ENCODE results near the gene TBCD.

Gene TBCD

GRCh38 chr17:82947051-82947991 is 195.5 kb downstream of the TBCD start:
- no peak overlapping the region for H3K4me3 ChIP-seq (ENCODE audit: low read depth, low read length)
- DNase-seq (ENCODE audit: low read depth), result no peak
- TF ChIP-seq CTCF (IDR thresholded peaks at IDR 0.05; ENCODE audit: low read depth, low read length) (no peak), MAX (IDR thresholded peaks at IDR 0.05; ENCODE audit: low read depth, low read length) (no peak), MYC (IDR thresholded peaks at IDR 0.05; ENCODE audit: low read depth, low read length) (no peak), POLR2A (IDR thresholded peaks at IDR 0.05; ENCODE audit: extremely low read depth, insufficient read length) (no peak)

- no peak for DNase-seq (ENCODE audit: low read depth)
- no peak overlapping the region for H3K4me3 ChIP-seq (ENCODE audit: low read depth, low read length)
- TF ChIP-seq CTCF (IDR thresholded peaks at IDR 0.05; ENCODE audit: low read depth, low read length) (no peak), MYC (IDR thresholded peaks at IDR 0.05; ENCODE audit: low read depth, low read length) (no peak), MAX (IDR thresholded peaks at IDR 0.05; ENCODE audit: low read depth, low read length) (no peak), POLR2A (IDR thresholded peaks at IDR 0.05; ENCODE audit: extremely low read depth, insufficient read length) (no peak)
Observed at GRCh38 chr17:82948081-82948511, 196.2 kb downstream of the TBCD start.

- TF ChIP-seq POLR2A (IDR thresholded peaks at IDR 0.05; ENCODE audit: extremely low read depth, insufficient read length) (no peak), CTCF (IDR thresholded peaks at IDR 0.05; ENCODE audit: low read depth, low read length) (no peak), MYC (IDR thresholded peaks at IDR 0.05; ENCODE audit: low read depth, low read length) (no peak), MAX (IDR thresholded peaks at IDR 0.05; ENCODE audit: low read depth, low read length) (no peak)
- no peak for DNase-seq (ENCODE audit: low read depth)
Observed at GRCh38 chr17:82948957-82949356, 197.1 kb downstream of the TBCD start.

GRCh38 chr17:82949361-82949760 is 197.5 kb downstream of the TBCD start:
- H3K4me3 ChIP-seq (ENCODE audit: low read depth, low read length), result no peak overlapping the region
- TF ChIP-seq MAX (IDR thresholded peaks at IDR 0.05; ENCODE audit: low read depth, low read length) (no peak), MYC (IDR thresholded peaks at IDR 0.05; ENCODE audit: low read depth, low read length) (no peak), POLR2A (IDR thresholded peaks at IDR 0.05; ENCODE audit: extremely low read depth, insufficient read length) (no peak), CTCF (IDR thresholded peaks at IDR 0.05; ENCODE audit: low read depth, low read length) (no peak)
- no peak for DNase-seq (ENCODE audit: low read depth)

More at GRCh38 chr17:82948957-82949356, 197.1 kb downstream of the TBCD start:
- H3K4me3 ChIP-seq (ENCODE audit: low read depth, low read length), result no peak overlapping the region

GRCh38 chr17:82949984-82950383 is 198.1 kb downstream of the TBCD start:
- TF ChIP-seq POLR2A (IDR thresholded peaks at IDR 0.05; ENCODE audit: extremely low read depth, insufficient read length) (no peak), CTCF (IDR thresholded peaks at IDR 0.05; ENCODE audit: low read depth, low read length) (no peak), MAX (IDR thresholded peaks at IDR 0.05; ENCODE audit: low read depth, low read length) (no peak), MYC (IDR thresholded peaks at IDR 0.05; ENCODE audit: low read depth, low read length) (no peak)
- DNase-seq (ENCODE audit: low read depth), result no peak
- no peak overlapping the region for H3K4me3 ChIP-seq (ENCODE audit: low read depth, low read length)

All from NB4 (cell line).